Breast epithelium (tissue), 4 donors: ENCODE measurements around the gene AIM2. TPM values are rescaled to one million over a fixed set of nuclear protein-coding genes. Genes with fewer than 3 reads are reported as not detected.

Source experiments
- DNase-seq, 2 donors: peaks; one replicate each; pipeline ENCODE4 v3.0.0-alpha.2; 2019; ENCODE audit warnings: low spot score in 2 of 2
- H3K27ac ChIP-seq, 2 donors: fragments of 200-600 bp; sonication (generic) in 1 of 2; one replicate each; pipeline ENCODE4 v1.5.1; 2016 to 2019; ENCODE audit warnings: mild to moderate bottlenecking in 1 of 2
- H3K27me3 ChIP-seq, 2 donors: fragments of 200-600 bp; sonication (generic) in 1 of 2; one replicate each; pipeline versions ENCODE4 v1.5.1 to v1.6.0; 2017 to 2019; ENCODE audit warnings: control low read depth in 1 of 2, mild to moderate bottlenecking in 1 of 2
- H3K36me3 ChIP-seq: fragments of 200-600 bp; one replicate; pipeline ENCODE4 v1.5.1; 2019
- H3K4me1 ChIP-seq, 2 donors: fragments of 200-600 bp; sonication (generic); one replicate each; pipeline ENCODE4 v1.5.1; 2016 to 2019; ENCODE audit warnings: control low read depth in 1 of 2
- H3K4me3 ChIP-seq, 3 donors: fragments of 200-600 bp; sonication (generic); 1 replicate in 2 of 3; 2 replicates in 1 of 3; pipeline ENCODE4 v1.5.1; 2016 to 2019; ENCODE audit warnings: mild to moderate bottlenecking in 3 of 3, moderate library complexity in 2 of 3
- H3K9me3 ChIP-seq, 2 donors: fragments of 200-600 bp; sonication (generic) in 1 of 2; one replicate each; pipeline ENCODE4 v1.5.1; 2016 to 2019; ENCODE audit warnings: control low read depth in 1 of 2
- CTCF ChIP-seq, 3 donors: fragments of 450-650 bp; IDR thresholded peaks; one replicate each; pipeline ENCODE4 v1.5.1; 2016 to 2017; ENCODE audit warnings: antibody characterized with exemption in 3 of 3, mild to moderate bottlenecking in 3 of 3, moderate library complexity in 3 of 3
- POLR2A ChIP-seq: fragments of 450-650 bp; IDR thresholded peaks from one replicate; pipeline ENCODE4 v1.6.1; 2016; ENCODE audit warnings: antibody characterized with exemption, mild to moderate bottlenecking, moderate library complexity
- POLR2AphosphoS5 ChIP-seq, 3 donors: sonication (generic); formaldehyde crosslinking; IDR thresholded peaks; one replicate each; pipeline ENCODE4 v1.6.1; 2017; ENCODE audit warnings: antibody characterized with exemption in 3 of 3
- intact Hi-C: fragments of 100-400 bp; cut with DNase I; formaldehyde crosslinking; loops from one replicate; pipeline ENCODE4 v1.15.1; 2023; ENCODE audit warnings: low total_unique reads
- total RNA-seq, 3 donors: library from RNA; depleted of rRNA; stranded (reverse); fragments of >200 nt; gene quantifications; one replicate each; pipeline ENCODE4 v1.1.0, GENCODE V29; 2016

The AIM2 gene
- total RNA-seq, 3 donors from 2014 or later = 0.32 to 1.6 (median 0.73) TPM

- no peak for TF ChIP-seq POLR2A
- no peak for TF ChIP-seq POLR2AphosphoS5 (IDR thresholded peaks at IDR 0.05)
- TF ChIP-seq CTCF (IDR thresholded peaks at IDR 0.05) = no peak
- intact Hi-C loops = no loop called here
- Histone ChIP-seq H3K27me3 (no peaks in the 10 kb centered on the region), H3K4me3 (no peak overlapping the region), H3K4me1 (no peaks in the 10 kb centered on the region), H3K27ac (peak overlapping the region in 1 of 2 donors; percentile 41), H3K9me3 (no peaks in the 10 kb centered on the region), H3K36me3 (no peaks in the 10 kb centered on the region)
- no peak for DNase-seq
These were observed 8.6 kb downstream of the AIM2 start for GRCh38 chr1:159067699-159068621.

GRCh38 chr1:159066108-159066507 lies 10.5 kb downstream of the AIM2 start:
- no peak overlapping the region for H3K27ac ChIP-seq
- no peaks in the 10 kb centered on the region for H3K9me3 ChIP-seq
- DNase-seq = no peak
- no peaks in the 10 kb centered on the region for H3K4me1 ChIP-seq
- intact Hi-C loops = no loop called here
- TF ChIP-seq POLR2AphosphoS5 (IDR thresholded peaks at IDR 0.05) (no peak), CTCF (IDR thresholded peaks at IDR 0.05) (no peak), POLR2A (no peak)
- H3K36me3 ChIP-seq = no peaks in the 10 kb centered on the region
- H3K27me3 ChIP-seq = no peaks in the 10 kb centered on the region
- H3K4me3 ChIP-seq = no peak overlapping the region

GRCh38 chr1:159065106-159065505 lies 11.5 kb downstream of the AIM2 start:
- no peaks in the 10 kb centered on the region for H3K9me3 ChIP-seq
- TF ChIP-seq POLR2A = no peak
- no peak for TF ChIP-seq POLR2AphosphoS5 (IDR thresholded peaks at IDR 0.05)
- no peak for TF ChIP-seq CTCF (IDR thresholded peaks at IDR 0.05)
- DNase-seq = no peak
- intact Hi-C loops = no loop called here
- H3K4me3 ChIP-seq = no peak overlapping the region
- no peaks in the 10 kb centered on the region for H3K27me3 ChIP-seq
- H3K36me3 ChIP-seq = no peaks in the 10 kb centered on the region
- H3K27ac ChIP-seq = no peak overlapping the region
- H3K4me1 ChIP-seq = no peaks in the 10 kb centered on the region

GRCh38 chr1:159058751-159059150 lies 17.8 kb downstream of the AIM2 start:
- Histone ChIP-seq H3K27me3 (no peaks in the 10 kb centered on the region), H3K27ac (no peak overlapping the region), H3K4me3 (no peak overlapping the region), H3K4me1 (no peaks in the 10 kb centered on the region), H3K36me3 (no peaks in the 10 kb centered on the region), H3K9me3 (no peaks in the 10 kb centered on the region)
- no peak for DNase-seq
- TF ChIP-seq POLR2A (no peak), POLR2AphosphoS5 (IDR thresholded peaks at IDR 0.05) (no peak), CTCF (IDR thresholded peaks at IDR 0.05) (no peak)
- intact Hi-C loops = no loop called here

- Histone ChIP-seq H3K36me3 (no peaks in the 10 kb centered on the region), H3K4me3 (no peak overlapping the region), H3K4me1 (no peaks in the 10 kb centered on the region), H3K9me3 (no peaks in the 10 kb centered on the region), H3K27me3 (no peaks in the 10 kb centered on the region), H3K27ac (no peak overlapping the region)
- intact Hi-C loops = no loop called here
- no peak for TF ChIP-seq POLR2AphosphoS5 (IDR thresholded peaks at IDR 0.05)
- no peak for TF ChIP-seq CTCF (IDR thresholded peaks at IDR 0.05)
- no peak for DNase-seq
These were observed 20.4 kb downstream of the AIM2 start for GRCh38 chr1:159056069-159056698.
